ENCODE results near the gene ARHGEF4.
"Not testable (repeated sequence)": the region's sequence is repeated elsewhere in the genome, so short reads cannot be mapped to it uniquely, and the experiment has no call there.

ARHGEF4 gene

DNA sequence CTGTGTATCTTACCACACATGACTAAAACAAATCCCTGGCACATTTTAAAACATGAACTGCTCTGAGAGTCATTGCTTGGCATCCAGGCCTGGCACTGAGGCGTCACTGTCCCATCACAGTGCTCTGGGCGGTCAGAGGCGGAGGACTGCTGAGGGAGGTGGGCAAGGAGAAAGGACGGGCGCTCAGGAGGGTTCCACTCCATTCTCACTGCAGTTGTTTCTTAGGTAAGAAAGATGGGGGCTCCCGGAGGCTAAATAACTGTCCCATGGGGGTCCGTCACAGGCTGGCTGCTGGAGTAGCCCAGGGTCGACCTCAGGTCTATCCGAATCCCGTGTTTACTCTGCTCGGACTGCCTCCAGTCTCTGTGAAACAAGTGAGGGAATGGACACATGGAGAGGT lies 139.0 kb downstream of the ARHGEF4 start:
- DNase-seq (ENCODE audit: low read depth in 2 of 2): no peak

DNA sequence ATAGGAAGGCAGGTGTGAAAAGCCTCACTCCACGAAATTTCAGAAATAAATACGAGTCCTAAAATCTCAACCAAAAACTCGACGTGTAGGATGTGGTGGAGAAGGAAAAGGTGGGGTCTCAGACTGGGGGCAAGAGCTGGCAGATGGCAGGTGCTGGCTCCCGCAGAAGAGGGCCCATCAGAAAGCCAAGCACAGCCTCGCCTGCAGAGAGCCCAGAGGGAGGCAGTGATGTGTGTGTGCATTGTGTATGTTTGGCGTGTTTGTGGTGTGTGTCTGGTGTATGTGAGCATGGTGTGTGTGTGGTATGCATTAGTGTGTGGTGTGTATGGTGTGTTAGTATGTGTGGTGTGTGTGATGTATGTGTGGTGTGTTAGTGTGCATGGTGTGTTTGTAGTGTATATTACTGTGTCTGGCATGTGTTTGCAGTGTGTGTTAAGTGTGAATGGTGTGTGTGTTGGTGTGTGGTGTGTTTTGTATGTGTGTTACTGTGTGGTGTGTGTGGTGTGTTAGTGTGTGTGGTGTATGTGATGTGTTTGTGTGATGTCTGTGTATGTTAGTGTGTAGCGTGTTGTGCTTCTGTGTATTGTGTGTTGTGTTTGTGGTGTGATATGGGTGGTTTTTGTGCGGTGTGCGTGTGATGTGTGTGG lies 140.0 kb downstream of the ARHGEF4 start:
- DNase-seq (ENCODE audit: low read depth in 2 of 2): no peak

DNA sequence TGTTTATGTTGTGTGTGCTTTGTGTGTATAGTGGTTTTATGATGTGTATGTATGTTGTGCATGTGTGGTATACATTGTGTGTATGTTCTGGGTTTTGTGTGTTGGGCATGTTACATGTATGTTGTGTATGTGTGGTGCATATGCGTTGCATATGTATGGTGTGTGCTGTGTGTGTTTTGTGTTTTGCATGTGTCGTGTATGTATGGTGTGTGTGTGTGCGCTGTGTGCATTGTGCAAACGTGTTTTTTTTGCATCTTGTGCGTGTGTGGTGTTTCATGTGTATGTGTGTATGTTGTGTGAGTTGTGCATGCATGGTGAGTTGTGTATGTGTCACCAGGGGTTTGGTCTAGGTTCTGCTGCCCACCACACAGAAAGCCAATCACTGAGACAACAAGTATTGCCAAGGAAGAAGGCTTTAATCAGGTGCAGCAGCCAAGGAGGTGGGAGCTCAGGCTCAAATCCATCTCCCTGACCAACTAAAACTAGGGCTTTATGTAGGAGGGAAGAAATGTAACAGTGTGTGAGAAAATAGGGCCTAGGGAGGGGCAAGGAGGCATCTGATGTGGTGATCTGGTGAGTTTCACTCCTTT lies 140.8 kb downstream of the ARHGEF4 start:
- DNase-seq (ENCODE audit: low read depth in 2 of 2): no peak

DNA sequence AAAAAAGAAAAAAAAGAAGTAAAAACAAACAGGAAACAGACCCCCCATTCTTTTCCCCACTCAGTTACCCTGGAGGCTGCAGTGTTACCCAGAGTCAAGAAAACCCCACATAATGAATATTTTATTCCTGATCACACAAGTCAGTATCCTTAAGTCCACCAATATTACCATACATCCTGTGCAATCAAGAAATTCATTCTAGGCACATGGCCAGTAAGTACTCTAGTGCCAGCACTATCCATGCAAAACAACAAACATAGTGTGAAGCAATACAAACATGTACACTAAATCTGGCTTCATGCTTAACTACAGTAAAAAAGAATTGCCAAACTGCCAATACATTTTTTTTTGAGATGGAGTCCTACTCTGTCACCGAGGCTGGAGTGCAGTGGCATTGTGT lies 145.0 kb downstream of the ARHGEF4 start:
- no peak for DNase-seq (ENCODE audit: low read depth in 2 of 2)

DNA sequence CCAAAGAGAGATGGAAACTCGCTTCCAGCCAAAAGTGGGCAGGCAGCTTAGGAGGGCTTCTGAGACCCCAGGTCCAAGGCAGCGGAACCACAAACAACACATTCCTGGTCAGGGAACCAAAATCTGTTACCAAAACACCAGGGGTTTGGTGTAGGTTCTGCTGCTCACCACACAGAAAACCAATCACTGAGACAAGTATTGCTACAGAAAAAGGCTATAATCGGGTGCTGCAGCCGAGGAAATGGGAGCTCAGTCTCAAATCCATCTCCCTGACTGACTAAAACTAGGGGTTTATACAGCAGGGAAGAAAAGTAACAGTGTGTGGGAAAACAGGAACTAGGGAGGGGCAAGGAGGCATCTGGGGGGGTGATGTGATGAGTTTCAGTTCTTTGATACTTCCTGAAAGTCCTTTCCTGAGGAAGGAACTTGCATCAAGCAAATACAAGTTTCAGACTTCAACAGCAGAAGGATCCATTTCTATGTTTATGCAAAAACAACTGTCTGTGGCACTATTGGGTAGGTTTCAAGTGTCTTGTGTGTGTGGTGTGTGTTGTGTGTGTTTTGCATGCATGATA lies 148.6 kb downstream of the ARHGEF4 start:
- DNase-seq (ENCODE audit: low read depth in 2 of 2): no peak

DNA sequence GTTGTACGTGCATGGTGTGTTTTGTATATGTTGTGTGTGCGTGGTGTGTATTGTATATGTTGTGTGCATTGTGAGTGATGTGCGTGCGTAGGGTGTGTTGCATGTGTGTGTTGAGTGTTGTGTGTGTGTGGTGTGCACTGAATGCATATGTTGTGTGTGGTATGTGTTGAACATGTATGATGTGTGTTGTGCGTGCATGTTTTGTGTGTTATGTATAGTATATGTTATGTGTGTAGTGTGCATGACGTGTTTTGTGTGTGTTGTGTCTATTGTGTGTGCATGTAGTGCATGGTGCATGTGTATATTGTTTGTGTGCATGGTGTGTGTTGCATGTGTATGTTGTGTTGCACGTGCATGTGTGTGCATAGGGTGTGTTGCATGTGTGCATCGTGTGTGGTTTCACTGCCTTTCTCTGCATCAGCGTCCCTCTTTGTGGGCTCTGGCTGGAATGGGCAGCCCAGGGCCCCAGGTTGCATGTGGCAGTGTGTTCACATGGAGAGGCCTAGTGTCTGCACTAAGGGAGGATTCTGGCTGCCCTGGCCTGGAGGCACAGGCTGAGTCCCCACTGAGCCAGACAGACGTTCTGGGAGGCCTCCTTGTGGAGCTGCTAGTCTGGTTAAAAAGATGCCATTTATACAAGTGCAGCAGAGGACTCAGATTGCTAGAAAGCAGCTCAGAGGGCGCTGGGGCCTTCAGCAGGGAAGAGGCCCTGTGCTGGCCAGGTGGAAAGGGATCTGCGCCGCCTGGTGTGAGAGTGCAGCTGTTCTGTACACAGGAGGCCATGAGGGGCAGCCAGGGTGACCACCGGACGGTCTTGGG lies 149.3 kb downstream of the ARHGEF4 start:
- no peak for DNase-seq (ENCODE audit: low read depth in 2 of 2)

DNA sequence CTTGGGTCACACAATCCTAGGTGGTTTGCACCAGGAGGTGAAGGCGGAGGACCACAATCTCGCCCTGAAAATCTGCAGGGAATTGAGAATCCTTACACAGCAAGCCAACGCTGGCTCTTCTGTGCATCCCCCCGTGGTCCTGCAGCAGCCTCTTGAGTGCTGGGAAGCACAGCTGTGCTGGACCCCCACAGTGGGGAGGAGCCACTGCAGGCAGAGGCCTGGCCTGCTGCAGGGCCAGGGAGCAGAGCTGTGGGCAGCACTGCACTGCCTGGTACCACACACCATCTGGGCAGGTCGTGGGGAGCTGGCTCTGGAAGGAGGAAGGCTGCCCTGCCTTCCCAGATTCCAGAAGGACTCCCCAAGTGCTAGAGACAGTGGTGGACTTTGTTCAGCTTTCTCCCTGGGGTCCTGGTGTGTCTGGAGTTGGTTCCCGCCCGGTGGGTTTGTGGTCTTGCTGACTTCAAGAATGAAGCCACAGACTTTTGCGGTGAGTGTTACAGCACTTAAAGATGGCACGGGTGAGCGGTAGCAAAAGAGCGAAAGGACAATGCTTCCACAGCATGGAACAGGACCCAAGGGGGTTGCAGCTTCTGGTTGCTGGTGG lies 150.3 kb downstream of the ARHGEF4 start:
- DNase-seq (ENCODE audit: low read depth in 2 of 2): no peak

DNA sequence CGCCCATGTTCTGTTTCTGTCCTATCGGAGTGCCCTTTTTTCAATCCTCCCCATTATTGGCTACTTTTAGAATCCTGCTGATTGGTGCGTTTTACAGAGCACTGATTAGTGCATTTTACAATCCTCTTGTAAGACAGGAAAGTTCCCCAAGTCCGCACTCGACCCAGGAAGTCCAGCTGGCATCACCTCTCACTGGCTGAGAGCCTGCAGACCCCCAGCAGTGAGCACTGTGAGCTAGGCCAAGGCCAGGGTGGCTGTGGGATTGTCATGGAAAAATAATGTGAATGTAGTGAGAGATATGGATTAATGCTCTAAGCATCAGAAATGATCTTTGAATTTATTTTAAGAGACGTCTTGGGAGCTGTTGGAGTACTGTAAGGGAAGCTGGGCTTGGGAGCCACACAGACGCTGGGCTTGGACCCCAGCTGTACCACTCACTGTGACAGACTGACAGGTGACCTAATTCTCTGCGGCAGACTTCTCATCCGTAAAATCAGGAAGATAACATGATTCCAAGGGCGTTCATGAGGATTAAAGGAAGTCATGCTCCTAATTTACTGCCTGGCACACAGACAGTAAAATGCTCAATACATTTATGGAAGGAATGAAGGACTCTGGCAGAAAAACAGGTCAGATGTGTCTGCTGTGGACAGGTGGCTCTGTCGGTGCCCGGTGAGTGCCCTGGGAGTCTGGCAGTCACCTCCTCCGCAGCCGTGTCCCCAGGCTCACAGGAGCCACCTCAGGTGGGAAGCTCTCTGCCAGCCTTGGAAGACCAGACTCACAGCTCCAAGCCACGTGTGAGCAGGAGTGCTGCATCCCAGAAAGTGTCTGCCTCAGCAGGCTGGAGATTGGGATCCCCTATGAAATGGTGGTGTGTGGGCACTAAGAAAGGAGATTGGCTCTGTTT lies 151.1 kb downstream of the ARHGEF4 start:
- DNase-seq (ENCODE audit: low read depth in 2 of 2): no peak

DNA sequence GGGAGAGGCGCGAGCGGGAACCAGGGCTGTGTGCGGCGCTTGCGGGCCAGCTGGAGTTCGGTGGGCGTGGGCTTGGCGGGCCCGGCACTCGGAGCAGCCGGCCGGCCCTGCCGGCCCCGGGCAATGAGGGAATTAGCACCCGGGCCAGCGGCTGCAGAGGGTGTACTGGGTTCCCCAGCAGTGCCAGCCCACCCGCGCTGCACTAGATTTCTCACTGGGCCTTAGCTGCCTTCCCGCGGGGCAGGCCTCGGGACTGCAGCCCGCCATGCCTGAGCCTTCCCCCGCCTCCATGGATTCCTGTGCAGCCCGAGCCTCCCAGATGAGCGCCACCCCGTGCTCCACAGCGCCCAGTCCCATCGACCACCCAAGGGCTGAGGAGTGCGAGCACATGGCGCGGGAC lies 154.7 kb downstream of the ARHGEF4 start:
- not testable (repeated sequence) for DNase-seq (ENCODE audit: low read depth in 2 of 2)

DNA sequence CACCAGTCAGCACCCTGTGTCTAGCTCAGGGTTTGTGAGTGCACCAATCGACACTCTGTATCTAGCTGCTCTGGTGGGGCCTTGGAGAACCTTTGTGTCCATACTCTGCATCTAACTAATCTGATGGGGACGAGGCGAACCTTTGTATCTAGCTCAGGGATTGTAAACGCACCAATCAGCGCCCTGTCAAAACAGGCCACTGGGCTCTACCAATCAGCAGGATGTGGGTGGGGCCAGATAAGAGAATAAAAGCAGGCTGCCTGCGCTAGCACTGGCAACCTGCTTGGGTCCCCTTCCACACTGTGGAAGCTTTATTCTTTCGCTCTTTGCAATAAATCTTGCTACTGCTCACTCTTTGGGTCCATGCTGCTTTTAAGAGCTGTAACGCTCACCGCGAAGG lies 155.3 kb downstream of the ARHGEF4 start:
- DNase-seq (ENCODE audit: low read depth in 2 of 2): not testable (repeated sequence)

DNA sequence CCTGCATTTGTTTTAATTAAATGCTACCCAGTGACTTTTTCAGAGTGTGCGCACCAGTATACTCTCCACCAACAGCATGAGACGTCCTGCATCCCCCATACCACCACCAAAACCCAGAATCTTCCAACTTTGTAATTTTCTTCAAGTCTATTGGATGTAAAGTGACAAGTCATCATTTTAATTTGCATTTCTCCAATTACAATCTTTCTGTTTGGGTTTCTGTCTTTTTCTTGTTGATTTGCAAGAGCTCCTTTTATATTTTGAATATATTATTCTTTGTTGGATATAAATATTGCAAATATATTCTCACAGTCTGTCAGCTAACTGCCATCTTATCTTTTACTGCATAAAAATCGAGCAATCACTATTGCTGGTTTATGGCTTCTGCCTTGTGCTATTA lies 160.0 kb downstream of the ARHGEF4 start:
- DNase-seq (ENCODE audit: low read depth in 2 of 2): no peak

DNA sequence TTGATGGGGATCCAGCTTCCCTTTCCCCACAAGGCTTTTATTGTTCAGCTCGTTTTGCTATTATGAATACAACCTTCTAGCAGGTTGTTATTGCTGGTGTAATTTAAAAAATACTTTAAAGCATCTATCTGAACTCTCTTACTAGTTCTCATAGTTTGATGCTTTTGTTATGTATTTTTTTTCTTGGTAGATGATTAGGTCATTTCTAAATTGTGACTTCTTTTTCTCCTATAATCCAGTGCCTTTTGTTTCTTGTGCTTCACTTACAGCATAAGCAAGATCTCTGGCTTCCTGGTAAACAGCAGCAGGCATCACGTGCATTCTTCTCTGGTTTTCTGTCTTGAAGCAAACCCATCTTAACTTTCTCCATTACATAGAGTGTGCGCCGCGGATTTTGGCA lies 160.5 kb downstream of the ARHGEF4 start:
- no peak for DNase-seq (ENCODE audit: low read depth in 2 of 2)

DNA sequence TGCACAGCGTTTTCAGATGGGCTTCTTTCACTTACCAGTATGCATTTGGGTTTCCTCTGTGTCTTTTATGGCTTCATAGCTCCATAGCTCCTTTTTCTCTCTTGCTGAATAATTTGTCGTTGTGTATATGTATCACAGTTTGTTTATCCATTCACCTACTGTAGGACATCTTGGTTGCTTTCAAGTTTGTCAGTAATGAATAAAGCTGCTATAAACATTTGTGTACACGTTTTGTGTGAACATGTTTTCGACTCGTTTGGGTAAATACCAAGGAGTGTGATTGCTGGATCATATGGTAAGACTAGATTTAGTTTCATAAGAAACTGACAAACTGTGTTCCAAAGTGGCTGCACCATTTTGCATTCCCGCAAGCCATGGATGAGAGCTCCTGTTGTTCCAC lies 161.8 kb downstream of the ARHGEF4 start:
- DNase-seq (ENCODE audit: low read depth in 2 of 2): no peak

DNA sequence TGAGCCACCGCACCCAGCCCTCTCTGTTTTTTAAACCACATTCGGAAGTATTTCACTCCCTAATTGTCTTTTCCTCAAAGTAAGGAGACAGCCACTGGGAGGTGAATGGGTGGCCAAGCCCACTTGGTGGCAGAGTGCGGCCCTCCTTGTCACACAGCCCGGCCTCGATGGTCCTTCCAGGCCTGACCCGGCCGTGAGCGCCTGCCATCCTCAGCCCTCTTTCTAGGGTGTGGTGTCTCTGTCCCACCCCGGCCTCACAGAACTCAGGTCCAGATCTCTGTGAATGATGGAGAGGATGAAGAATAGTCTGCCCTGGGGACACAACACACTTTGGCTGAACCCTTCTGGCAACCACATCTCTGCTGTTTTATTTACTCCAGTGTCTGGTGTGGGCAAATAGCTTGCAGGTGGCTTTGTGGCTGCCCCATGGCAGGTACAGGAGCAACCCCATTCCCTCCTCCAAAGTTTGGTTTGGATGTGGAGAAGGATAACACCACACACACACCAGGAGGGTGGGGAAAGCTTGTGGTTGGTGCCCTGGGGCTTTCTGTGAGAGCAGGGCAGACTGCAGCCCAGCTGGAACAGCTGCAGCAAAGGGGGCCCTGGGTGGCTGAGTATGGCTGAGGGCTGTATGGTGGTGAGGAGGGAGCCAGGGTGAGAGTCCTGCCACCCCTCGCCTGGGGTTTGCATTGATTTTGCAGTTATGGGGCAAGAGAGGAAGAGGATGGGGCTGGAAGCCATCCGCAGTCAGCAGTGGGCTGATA lies 167.9 kb downstream of the ARHGEF4 start:
- no peak for DNase-seq (ENCODE audit: low read depth in 2 of 2)

DNA sequence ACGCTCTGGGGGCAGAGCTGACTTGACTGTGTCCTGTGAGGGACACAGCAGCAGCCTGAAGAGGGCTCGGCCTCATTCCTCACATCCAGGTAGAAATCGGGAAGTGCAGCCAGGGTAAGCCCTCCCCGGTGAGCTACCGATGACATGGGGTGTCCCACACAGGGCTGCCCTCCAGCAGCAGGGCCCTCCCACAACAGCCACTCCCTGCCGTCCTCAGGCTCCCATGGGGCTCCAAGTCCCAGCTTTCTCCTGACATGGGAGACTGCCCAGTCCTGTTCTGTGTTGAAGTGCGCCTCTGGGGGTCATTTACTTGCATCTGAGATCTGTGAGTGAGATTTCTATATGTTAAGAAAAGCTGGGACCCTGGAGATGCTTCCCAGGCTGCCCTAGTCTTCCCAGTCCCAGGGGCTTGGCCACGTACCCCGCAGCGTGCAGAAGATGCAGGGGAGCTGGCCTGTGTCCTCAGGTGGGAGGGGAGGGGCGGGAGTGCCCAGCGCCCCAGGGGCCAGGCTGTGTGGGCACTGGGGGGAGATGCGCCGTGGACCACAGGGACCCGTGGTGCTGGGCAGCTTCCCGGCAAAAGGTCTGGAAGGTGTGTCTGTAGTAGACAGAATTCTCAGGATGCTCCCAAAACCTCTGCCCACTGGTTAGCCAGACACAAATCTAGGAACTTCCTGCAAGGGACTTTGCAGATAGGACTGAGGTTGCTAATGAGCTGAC lies 168.7 kb downstream of the ARHGEF4 start:
- no peak for DNase-seq (ENCODE audit: low read depth in 2 of 2)

DNA sequence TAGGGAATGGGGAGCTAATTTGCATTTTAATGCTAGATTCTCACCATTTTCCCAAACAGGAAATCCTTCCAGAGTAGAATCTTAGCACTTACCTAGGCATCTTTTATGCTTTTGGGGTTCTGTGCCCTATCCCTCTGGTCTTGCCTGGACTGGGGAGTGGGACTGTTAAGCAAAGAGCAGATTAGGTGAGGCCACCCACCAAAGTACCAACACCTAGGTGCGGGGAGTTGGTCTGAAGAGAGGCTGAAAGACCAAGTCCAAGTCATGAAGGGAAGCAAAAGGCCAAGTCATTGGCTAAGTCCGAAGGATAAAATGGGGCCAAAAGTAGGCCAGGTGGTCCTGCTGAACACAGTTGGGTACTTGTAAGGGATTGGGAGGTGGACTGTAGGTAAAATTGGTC lies 169.8 kb downstream of the ARHGEF4 start:
- no peak for DNase-seq (ENCODE audit: low read depth in 2 of 2)

DNA sequence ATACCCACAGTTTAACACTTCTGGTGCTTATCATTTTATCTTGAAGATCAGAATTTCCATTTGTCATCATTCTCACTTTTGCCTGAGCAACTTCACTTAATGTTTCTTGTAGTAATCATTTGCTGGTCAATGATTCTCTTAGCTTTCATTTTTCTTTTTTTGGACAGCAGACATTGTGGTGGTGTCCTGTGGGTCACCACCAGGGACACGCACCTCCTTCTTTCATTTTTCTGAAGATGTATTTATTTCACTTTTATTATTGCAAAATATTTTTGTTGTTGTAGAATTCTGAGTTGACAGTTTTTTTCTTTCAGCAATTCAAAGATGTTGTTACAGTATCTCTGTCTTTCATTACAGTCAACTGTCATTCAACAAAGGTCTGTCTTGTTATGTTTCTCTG lies 172.3 kb downstream of the ARHGEF4 start:
- DNase-seq (ENCODE audit: low read depth in 2 of 2): no peak

DNA sequence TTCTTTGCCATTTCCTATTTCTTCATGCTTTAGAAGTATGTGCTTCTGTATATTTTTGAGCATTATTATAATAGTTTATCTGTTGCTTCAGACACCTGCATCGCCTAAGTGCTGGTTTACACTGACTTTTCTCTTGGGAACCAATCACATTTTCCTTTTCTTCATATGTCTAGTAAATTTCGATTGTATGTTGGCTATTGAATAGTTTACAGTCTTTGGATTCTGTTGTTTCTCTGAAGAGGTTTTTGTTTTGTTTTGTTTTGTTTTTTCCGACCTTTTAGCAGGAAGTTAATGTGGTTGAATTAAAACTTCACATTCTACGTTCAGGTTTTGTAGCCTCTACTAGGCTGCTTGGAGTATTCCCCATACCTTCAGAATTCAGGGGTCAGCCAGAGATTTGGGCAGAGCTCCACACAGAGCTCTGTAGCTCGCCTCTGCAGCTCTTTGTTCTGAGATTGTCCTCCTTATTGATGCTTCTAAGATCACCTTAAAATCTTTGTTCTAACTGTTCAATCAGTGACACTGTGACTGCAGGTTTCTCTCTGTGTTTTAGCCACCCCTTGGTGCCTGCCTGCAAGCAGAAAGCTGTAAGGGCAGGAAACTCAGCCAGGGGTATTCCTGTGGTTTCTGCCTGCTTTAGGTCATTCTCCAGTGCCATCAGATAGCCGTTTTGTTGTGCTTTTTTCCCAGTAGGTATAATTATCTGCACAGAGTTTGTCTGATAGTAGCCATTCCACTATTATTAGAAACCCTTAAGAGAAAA lies 173.2 kb downstream of the ARHGEF4 start:
- no peak for DNase-seq (ENCODE audit: low read depth in 2 of 2)

DNA sequence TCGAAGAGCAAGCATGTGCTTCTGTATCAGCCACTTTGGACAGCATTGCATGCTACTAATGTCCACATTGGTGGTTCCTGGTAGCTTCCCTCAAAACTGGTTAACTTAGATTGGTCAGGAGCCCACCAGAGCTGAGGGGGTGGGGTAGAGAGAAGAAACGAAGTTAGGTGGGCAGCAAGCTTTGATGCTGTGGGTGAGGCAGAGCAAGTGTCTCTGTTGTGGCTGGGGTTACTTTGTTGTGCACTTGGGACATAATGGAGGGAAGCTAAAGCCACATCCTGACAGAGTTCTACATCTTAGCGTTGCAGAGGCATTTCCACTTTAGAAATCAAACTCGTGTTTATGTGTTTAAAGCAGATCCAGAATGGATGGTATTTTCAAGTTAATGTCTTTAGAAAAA lies 173.9 kb downstream of the ARHGEF4 start:
- no peak for DNase-seq (ENCODE audit: low read depth in 2 of 2)

All from activated CD4-positive, alpha-beta T cell treated with anti-CD3 and anti-CD28 coated beads for 24 hours (primary cell).